Measurements from ENCODE around the gene SSX2IP.

- TF ChIP-seq CTCF (IDR thresholded peaks at IDR 0.05) = no peak
- no peak for TF ChIP-seq POLR2A (IDR thresholded peaks at IDR 0.05)
Measured at GRCh38 chr1:84611091-84611490, 79.2 kb downstream of the SSX2IP start.

Data from right lobe of liver (tissue), 4 donors.